ENCODE data around the gene FHL2. TPM values are rescaled to one million over a fixed set of nuclear protein-coding genes. Genes with fewer than 3 reads are reported as not detected.

The FHL2 gene
- total RNA-seq, 1 donor from 2014 or later: 2.4 TPM

GRCh38 chr2:105324101-105324500 is 74.8 kb downstream of the FHL2 start:
- no peak for DNase-seq (ENCODE audit: low spot score in 2 of 2)
- FAIRE-seq: no peak

- DNase-seq (ENCODE audit: low spot score in 2 of 2) (no peak), FAIRE-seq (no peak)
These were observed 75.7 kb downstream of the FHL2 start for GRCh38 chr2:105323111-105323510.

GRCh38 chr2:105321875-105322646 is 76.8 kb downstream of the FHL2 start:
- DNase-seq (ENCODE audit: low spot score in 2 of 2) (no peak), FAIRE-seq (no peak)

- no peak for FAIRE-seq
- no peak for DNase-seq (ENCODE audit: low spot score in 2 of 2)
These were observed 78.1 kb downstream of the FHL2 start for GRCh38 chr2:105320651-105321215.

DNA sequence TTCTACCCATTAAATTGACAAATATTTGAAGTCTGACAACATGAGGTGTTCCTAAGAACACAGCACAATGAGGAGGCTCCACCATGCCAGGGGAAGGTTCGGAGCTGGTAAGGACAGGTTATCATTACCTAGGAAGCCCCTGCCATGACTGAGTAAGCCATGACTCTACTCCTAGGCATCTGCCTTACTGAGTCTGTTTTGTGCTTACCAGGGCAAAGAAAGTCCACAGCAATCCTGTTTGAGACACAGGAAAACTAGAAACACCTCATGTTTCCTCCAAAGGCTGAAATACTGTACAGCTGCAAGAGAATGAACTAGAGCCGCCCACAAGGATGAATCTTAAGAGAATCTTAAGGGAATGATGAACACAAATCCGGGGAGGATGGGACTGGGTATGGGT is 80.9 kb downstream of the FHL2 start:
- FAIRE-seq (no peak), DNase-seq (ENCODE audit: low spot score in 2 of 2) (no peak)

GRCh38 chr2:105315314-105315713 is 83.5 kb downstream of the FHL2 start:
- DNase-seq (ENCODE audit: low spot score in 2 of 2) (no peak), FAIRE-seq (no peak)

GRCh38 chr2:105313877-105314276 is 85.0 kb downstream of the FHL2 start:
- no peak for DNase-seq (ENCODE audit: low spot score in 2 of 2)
- FAIRE-seq: no peak

Other genes starting within 250 kb of the FHL2 start
- 0.82 TPM for gene GPR45, start 157.3 kb downstream of the FHL2 start, total RNA-seq
- gene TGFBRAP1, start 69.3 kb downstream of the FHL2 start, total RNA-seq: 20.4 TPM
- gene C2orf49, start 61.5 kb downstream of the FHL2 start, total RNA-seq: 29.8 TPM